GM19372 (cell line): ENCODE measurements around the gene TMEM116.
"Not testable (repeated sequence)": the region's sequence is repeated elsewhere in the genome, so short reads cannot be mapped to it uniquely, and the experiment has no call there.

Experiments used
- ATAC-seq: cut with Tn5 transposase; IDR thresholded peaks from one replicate; pipeline ENCODE4 v1.9.1; 2021; ENCODE audit warnings: mild to moderate bottlenecking, low read depth, moderate library complexity; ENCODE audit not compliant: unreplicated experiment

TMEM116 gene

DNA sequence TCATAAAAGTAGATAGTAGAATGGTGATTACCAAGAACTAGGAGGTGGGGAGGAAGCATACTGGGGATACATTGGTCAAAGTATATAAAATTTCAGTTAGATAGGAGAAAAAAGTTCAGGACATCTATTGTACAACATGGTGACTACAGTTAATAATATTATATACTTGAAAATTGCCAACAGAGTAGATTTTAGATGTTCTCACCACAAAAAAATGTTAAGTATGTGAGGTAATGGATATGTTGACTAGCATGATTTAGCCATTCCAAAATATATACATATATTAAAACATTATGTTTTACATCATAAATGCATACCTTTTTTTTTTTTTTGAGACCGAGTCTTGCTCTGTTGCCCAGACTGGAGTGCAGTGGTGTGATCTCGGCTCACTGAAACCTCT is 31.0 kb downstream of the TMEM116 start:
- ATAC-seq, result no peak

DNA sequence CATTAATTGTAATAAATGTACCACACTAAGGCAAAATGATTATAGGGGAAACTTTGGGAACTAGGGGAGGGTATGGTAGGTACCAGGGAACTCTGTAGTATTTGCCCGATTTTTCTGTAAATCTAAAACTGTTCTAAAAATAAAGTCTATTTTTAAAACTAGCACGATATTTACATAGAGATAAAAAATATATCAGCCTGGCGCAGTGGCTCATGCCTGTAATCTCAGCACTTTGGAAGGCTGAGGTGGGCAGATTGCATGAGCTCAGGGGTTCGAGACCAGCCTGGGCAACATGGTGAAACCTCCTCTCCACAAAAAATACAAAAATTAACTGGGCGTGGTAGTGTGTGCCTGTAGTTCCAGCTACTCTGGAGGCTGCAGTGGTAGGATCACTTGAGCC is 32.4 kb downstream of the TMEM116 start:
- ATAC-seq, result no peak

DNA sequence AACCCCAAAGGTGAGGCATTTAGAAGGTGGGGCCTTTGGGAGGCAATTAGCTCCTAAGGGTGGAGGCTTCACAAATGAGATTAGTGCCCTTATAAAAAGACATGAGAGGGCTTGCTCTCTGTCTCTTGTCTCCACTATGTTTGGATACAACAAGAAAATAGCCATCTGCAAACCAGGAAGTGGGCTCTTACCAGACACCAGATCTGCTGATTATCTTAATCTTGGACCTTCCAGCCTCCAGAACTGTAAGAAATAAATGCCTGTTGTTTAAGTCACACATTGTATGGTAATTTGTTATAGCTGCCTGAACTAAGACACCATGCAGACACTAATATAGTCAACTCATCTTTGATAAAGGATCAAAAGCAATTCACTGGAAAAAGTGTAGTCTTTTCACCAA is 34.4 kb downstream of the TMEM116 start:
- ATAC-seq, result no peak

DNA sequence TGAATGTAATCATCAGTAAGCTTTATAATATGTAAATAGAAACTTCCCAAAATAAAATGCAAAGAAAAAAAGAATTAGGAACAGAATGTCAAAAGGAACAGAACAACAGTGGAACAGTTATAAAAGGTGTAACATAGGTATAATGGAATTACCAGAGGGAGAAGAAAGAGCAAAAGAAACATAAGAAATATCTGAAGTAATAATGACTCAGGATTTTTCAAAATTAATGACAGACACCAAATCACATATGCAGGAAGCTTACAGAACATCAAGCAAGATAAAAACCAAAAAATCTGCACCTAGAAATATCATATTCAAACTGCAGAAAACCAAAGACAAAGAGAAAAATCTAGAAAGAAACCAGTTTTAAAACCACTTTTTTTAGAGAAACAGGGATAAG is 36.1 kb downstream of the TMEM116 start:
- ATAC-seq, result no peak

DNA sequence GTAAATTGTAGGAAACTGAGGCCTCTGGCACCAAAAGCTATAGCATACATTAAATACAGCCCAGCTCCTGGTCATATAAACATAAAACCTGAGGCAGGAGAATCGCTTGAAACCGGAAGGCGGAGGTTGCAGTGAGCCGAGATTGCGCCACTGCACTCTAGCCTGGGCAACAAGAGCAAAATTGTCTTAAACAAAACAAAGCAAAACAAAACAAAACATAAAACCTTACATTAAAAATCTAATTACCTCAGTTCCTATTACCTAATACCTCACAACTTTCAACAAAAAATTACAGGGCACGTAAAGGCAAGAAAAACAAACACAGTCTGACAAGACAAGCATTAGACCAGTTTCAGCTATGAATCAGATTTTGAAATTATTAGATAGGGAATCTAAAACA is 36.7 kb downstream of the TMEM116 start:
- ATAC-seq, result no peak

DNA sequence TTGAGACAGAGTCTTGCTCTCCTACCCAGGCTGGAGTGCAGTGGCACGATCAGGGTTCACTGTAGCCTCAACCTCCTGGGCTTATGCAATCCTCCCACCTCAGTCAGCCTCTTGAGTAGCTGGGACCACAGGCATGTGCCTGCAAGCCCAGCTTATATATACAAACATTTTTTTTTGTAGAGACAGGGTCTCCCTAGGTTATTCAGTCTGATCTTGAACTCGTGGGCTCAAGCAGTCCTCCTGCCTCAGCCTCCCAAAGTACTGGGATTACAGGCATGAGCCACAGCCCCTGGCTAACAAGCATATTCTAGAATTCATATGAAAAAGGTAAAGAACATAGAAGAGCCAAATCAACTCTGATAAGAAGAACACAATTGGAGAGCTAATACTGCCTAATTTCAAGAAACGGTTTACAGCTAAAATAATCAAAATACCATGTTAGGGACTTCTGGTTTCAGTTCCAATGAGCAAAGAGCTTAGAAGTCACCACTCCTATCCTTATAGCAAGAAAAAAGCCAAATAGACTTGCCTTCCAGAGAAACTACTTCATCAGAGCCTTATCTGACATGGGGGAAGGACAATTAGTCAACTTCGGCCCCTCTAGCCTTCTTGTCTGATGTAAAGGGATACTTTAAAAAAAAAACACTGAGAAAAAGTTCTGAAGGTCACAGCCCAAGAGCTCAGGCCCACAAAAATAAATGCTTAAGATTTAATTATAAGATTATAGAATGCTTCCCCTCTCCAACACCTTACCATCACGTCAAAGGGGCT is 37.6 kb downstream of the TMEM116 start:
- ATAC-seq, result no peak

DNA sequence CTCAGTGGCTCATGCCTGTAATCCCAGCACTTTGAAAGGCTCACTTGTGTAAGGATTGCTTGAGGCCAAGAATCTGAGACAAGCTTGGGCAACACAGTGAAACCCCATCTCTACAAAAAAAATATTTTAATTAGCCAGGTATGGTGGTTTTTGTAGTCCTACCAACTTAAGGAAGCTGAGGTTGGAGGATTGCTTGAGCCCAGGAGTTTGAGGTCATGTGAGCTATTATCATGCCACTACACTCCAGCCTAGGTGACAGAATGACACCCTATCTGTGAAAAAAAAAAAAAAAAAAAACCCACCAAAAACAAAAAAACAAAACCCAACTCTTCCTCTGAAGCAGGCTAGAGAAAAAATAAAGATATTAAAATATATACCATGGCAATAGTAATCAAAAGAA is 41.2 kb downstream of the TMEM116 start:
- ATAC-seq, result no peak

DNA sequence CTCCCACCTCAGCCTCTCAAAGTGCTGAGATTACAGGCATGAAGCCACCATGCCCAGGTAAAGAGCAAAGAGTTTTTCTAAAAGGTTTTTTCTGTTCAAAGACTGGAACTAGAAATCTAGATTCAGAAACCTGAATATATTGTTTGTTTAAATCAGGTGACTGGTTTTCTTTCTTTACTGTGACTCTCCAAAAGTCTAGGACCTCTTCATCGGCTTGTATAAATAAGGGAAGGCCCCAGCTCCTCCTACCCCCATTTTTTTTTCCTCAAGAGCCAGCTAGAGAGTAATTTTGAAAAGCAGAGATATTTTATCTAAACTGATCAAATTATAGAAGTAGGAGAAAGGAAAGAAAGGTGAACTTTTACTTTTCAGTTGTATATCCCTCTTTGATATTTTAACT is 48.0 kb downstream of the TMEM116 start:
- ATAC-seq, result no peak

DNA sequence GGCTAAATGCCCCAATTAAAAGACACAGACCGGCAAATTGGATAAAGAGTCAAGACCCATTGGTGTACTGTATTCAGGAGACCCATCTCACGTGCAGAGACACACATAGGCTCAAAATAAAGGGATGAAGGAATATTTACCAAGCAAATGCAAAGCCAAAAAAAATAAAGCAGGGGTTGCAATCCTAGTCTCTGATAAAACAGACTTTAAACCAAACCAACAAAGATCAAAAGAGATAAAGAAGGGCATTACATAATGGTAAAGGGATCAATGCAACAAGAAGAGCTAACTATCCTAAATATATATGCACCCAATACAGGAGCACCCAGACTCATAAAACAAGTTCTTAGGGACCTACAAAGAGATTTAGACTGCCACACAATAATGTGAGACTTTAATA is 53.4 kb downstream of the TMEM116 start:
- not testable (repeated sequence) for ATAC-seq

DNA sequence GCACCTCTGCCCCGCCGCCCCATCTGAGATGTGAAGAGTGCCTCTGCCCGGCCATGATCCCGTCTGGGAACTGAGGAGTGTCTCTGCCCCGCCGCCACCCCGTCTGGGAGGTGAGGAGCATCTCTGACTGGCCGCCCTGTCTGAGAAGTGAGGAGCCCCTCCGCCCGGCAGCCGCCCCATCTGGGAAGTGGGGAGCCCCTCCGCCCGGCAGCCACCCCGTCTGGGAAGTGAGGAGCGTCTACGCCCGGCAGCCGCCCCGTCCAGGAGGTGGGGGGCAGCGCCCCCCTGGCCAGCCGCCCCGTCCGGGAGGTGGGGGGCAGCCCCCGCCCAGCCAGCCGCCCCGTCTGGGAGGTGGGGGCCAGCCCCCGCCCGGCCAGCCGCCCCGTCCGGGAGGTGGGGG is 55.7 kb downstream of the TMEM116 start:
- ATAC-seq, result not testable (repeated sequence)

DNA sequence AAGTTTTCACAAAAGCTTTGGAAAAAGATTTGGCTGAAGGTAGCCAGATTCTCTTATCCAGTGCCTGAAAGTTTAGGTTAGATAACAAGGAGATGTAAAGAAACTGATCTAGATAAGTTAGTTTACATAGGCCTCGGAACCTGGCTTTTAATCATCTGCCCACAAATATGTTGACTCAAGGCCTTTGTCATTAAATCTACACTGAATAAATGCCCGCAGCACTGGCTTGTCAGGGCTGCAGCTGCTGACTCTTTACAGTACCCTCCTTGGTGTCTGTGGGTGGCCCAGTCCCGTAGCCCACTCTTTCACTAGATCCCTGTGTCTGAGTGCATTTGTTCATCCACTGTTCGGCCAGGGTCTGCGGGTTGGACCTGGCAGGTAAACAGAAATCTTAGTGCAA is 58.0 kb downstream of the TMEM116 start:
- ATAC-seq, result no peak

DNA sequence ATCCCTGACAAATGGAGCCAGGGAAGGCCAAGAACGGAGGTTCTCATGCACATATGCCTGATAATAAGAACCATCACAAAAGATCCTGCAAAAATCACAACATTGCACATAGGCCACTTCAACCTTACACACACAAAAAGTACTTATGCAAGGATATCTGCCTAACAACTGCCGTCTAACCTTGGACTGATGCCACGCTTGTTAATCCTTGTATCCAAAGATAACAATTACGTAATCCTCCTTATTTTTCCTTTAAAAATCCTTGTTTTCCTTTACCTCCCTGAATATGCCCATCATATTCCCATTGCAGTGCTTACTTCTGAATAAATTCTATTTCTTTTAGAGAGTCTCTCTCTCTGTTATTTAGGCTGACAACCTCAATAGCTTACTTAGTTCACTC is 59.5 kb downstream of the TMEM116 start:
- no peak for ATAC-seq

DNA sequence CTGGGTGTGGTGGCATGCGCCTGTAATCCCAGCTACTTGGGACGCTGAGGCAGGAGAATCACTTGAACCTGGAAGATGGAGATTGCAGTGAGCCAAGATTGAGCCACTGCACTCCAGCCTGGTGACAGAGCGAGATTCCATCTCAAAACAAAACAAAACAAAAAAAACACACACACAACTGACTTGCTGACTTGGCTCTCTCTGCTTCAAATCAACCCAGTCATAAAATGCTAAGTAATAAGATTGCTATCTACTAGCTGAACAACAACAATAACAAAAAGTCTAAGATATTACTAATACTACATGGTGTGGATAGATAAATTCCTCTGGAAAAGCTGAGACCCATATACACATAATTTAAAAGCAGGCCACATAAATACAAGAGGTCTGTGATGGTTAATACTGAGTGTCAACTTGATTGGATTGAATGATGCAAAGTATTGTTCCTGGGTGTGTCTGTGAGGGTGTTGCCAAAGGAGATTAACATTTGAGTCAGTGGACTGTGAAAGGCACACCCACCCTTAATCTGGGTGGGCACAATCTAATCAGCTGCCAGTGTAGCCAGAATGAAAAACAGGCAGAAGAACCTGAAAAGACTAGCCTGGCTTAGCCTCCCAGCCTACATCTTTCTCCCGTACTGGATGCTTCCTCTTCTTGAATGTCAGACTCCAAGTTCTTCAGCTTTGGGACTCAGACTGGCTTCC is 60.7 kb downstream of the TMEM116 start:
- ATAC-seq, result not testable (repeated sequence)

DNA sequence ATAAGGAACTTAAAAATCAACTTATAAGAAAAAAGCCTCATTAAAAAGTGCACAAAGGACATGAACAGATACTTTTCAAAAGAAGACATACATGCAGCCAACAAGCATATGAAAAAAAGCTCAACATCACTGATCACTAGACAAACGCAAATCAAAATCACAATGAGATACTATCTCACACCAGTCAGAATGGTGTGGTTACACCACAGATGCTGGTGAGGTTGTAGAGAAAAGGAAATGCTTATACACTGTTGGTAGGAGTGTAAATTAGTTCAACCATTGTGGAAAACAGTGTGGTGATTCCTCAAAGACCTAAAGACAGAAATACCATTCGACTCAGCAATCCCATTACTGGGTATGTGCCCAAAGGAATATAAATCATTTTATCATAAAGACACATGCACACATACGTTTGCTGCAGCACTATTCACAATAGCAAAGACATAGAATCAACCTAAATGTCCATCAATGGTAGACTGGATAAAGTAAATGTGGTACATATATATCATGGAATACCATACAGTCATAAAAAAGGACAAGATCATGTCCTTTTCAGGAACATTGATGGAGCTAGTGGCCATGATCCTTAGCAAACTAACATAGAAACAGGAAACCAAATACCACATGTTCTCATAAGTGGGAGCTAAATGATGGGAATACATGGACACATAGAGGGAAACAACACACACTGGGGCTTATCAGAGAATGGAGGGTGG is 61.8 kb downstream of the TMEM116 start:
- ATAC-seq, result not testable (repeated sequence)

DNA sequence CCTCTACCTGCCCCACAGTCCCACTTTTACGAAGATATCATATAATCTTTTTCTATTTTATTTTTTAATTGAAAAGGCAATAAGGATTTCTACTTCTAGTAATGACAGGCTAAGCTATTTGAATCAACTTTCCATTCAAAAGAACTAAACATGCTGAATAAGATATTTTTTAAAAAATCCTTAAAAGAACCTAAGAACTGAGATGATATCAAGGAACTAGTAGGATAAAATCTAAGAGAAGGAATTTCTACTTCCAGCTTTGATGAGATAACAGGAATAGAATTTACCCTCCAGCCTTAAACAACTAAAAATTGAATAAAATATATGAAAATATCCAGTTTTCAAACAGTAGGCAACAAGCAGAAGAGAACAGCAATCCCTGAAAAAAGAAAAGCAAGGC is 69.0 kb downstream of the TMEM116 start:
- ATAC-seq, result no peak

DNA sequence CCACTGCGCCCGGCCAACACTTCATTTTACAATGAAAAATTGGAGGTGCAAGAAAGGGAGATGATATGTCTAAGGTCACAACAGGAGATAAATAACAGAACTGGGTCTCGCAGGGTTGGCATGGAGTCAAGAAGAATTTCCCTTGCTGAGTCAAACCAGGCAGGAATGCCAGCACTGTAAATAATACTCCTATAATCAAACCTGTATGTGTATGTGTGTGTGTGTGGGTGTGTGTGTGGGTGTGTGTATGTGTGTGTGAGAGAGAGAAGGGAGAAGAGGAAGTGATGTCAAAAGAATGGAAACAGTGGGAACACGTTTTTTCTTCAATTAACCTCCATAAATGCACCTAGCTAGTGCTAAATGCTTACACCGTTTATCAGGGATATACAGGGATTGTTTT is 70.4 kb downstream of the TMEM116 start:
- no peak for ATAC-seq

DNA sequence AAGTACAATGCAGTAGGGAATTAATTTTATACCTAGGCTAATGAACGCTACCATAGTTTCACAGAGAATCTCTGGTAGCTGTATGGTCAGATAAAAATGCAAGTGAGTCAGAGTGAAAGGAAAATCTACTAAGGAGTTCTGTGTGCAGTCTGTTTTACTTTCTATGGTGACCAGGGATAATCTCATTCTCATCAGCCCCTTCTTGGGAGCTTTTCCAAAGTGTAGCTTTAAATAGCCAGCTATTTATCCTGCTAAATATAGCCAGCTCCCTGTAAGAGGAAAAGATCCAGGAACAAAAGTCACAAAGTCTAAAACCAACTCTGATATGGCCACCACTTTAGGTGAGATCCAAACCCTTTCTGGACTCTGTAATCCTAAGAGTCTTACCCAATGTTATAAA is 75.5 kb downstream of the TMEM116 start:
- no peak for ATAC-seq

DNA sequence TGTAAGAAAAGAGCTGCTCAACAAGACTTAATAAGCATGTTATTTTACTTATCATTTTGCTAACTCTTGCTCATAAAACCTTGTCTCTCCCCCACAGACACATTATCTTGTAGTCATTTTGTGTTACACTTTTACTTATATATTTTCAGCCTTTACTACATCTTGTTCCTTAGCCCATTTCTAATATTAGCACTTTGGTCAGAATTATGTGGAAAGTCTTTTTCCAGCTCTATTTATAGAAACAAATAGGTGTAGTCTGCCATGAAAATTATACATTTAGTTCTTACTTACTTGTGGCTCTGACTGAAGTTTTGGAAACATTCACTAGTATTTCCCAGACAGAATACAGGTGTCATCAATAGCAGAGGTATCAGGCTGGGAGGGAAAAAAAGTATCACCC is 76.1 kb downstream of the TMEM116 start:
- no peak for ATAC-seq

DNA sequence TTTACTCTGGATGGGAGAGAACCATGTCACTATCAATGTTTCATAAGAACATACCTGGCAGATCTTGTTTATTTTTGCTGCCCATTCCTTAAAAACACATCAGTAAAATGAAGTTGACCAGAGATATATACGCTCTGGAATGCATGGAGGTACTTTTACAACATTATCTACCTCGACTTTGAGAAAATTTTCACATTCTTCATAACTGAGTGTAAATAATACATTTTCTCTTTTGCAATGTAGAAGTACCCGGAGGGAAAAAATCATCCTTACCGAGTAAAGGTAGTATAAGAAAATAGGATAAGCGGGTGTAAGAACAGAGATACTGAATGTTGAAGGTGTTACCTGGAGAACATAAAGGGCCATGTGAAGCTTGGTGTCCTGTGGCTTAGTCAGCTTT is 80.7 kb downstream of the TMEM116 start:
- no peak for ATAC-seq

DNA sequence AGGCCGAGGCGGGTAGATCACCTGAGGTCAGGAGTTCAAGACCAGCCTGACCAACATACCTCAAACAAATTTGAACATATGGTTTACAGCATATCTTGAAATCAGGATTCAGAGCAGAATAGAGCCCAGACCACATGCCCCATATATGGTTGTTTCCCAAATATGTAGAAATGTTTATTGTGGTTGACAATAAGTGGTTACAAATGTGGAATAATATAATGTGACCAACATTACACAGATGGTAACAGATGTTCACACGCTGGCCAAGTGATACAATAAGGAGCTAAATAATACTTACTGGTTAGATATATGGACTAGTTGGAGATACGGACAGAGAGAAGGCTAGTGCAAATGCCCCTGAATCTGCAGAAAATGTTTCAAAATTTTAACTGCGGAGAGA is 85.6 kb downstream of the TMEM116 start:
- no peak for ATAC-seq

DNA sequence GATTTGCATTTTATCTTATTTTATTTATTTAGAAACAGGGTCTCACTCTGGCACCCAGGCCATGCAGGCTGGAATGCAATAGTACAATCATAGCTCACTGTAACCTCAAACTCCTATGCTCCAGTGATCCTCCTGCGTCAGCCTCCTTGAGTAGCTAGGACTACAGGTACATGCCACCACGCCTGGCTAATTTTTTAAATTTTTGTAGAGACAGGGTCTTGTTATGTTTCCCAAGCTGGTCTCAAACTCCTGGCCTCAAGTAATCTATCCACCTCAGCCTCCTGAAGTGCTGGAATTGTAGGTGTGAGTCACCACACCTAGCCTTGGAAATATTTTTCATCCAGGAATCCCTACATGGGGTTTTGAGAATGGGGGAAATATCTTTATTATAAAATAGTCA is 86.3 kb downstream of the TMEM116 start:
- no peak for ATAC-seq

DNA sequence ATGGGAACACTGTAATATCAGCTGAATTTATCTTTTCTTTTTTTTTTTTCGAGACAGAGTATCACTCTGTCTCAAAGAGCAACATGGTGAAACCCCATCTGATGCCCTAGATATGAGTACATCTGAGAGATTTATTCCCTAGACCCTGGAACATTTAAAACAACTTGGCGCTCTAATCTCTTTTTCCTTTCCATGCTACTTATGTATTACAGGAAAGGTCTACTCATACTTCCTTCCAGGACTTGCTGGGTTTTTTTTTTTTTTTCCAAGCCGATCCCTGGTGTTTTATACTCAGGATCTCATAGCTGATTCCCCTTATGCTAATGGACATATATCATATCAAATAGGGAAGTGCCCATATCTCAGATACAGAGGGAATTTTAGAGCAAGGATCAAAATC is 87.8 kb downstream of the TMEM116 start:
- no peak for ATAC-seq
